ENCODE results near the gene ASPN.

GRCh38 chr9:92492781-92493401 is 10.6 kb upstream of the ASPN start:
- TF ChIP-seq CTCF (CRISPR knock-in tag; IDR thresholded peaks at IDR 0.05) (no peak), ZNF274 (CRISPR knock-in tag; IDR thresholded peaks at IDR 0.05) (no peak), TOPORS (CRISPR knock-in tag; IDR thresholded peaks at IDR 0.05) (no peak), SIN3A (IDR thresholded peaks at IDR 0.05; ENCODE audit: borderline replicate concordance, low read depth, low read length) (no peak), CSRNP1 (CRISPR knock-in tag; IDR thresholded peaks at IDR 0.05) (no peak), ZNF761 (CRISPR knock-in tag; conservative IDR thresholded peaks at IDR 0.05) (no peak), SIX1 (CRISPR knock-in tag; IDR thresholded peaks at IDR 0.05; ENCODE audit: borderline replicate concordance) (no peak), POLR2AphosphoS5 (IDR thresholded peaks at IDR 0.05; ENCODE audit: low read depth, low read length) (no peak), ARNT (IDR thresholded peaks at IDR 0.05) (no peak), REST (IDR thresholded peaks at IDR 0.05; ENCODE audit: borderline replicate concordance in 1 of 2, low read depth in 1 of 2, low read length in 2 of 2) (no peak), STAT6 (CRISPR knock-in tag; IDR thresholded peaks at IDR 0.05; ENCODE audit: borderline replicate concordance) (no peak), GPN1 (CRISPR knock-in tag; IDR thresholded peaks at IDR 0.05; ENCODE audit: borderline replicate concordance) (no peak), ZNF335 (CRISPR knock-in tag; IDR thresholded peaks at IDR 0.05) (no peak), DNMT1 (CRISPR knock-in tag; IDR thresholded peaks at IDR 0.05) (no peak)

Data from HepG2 (cell line).